ENCODE measurements around the gene DNMT3A.

DNA sequence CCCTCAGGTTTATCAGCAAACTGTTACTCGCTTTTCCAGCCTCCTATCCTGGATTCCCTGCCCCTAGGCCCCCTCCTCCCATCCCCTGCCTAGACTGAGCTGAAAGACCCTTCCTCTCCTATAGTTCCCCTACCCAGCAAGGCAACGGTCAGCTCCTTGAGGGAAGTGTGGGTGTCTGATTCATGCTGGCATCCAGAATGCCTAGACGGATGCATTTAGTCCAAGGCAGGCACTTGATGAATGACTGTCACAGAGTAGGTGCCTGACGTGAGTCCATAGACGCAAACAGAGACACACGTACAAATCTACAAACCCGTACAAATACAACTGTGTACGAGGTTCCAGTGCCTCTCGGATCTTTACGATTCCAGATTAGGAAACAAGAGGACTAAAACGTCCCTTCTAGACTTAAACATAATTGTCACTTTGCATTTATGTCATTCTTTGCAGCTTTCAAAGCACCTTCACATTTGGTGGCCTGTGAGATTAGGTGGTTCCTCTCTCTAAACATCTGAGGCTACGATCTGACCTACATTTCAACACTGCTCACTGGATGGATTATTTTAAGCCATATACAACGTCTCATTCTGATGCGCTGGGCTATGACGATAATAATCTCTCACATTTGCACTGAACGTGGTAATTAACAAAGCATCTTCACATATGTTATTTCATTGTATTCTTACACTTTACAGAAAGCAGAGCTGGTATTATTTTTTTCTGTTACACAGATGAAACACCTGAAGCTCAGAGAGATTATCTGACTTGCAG is 36.7 kb downstream of the DNMT3A start:
- TF ChIP-seq, protein P1, sequence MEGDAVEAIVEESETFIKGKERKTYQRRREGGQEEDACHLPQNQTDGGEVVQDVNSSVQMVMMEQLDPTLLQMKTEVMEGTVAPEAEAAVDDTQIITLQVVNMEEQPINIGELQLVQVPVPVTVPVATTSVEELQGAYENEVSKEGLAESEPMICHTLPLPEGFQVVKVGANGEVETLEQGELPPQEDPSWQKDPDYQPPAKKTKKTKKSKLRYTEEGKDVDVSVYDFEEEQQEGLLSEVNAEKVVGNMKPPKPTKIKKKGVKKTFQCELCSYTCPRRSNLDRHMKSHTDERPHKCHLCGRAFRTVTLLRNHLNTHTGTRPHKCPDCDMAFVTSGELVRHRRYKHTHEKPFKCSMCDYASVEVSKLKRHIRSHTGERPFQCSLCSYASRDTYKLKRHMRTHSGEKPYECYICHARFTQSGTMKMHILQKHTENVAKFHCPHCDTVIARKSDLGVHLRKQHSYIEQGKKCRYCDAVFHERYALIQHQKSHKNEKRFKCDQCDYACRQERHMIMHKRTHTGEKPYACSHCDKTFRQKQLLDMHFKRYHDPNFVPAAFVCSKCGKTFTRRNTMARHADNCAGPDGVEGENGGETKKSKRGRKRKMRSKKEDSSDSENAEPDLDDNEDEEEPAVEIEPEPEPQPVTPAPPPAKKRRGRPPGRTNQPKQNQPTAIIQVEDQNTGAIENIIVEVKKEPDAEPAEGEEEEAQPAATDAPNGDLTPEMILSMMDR (IDR thresholded peaks at IDR 0.05) = no peak
- TF ChIP-seq POLR2A (IDR thresholded peaks at IDR 0.05) (no peak), EP300 (IDR thresholded peaks at IDR 0.05) (no peak)
